ENCODE measurements around the gene KAT6B.
A peak's percentile ranks its signal among the peaks of the same experiment; 100 is the strongest.
"Not testable (repeated sequence)": the region's sequence is repeated elsewhere in the genome, so short reads cannot be mapped to it uniquely, and the experiment has no call there.

Gene KAT6B

DNA sequence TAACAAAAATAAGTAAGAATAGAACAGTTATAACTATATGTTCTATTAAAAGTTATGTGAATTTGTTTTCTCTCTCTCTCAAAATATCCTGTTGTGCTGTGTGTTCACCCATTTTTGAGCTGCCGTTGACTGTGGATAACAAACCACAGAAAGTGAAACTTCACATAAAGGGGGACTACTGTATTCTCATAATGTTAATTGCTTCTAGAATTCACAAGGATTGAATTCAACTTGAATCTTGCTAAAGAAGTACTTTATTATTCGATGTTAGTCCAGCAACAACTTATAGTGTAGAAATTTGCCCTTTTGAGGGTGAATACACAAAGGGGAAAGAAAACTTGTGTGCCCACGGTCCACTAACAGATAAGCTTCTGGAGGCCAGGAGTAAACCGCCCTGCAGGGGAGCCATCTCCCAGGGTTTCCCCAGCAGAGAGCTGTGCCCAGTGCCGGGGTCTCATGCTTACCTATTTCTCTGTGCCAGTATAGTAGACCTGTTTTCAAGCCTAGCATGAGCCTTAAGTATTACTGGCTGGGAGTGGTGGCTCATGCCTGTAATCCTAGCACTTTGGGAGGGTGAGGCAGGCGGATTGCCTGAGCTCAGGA is 87.1 kb downstream of the KAT6B start:
- H3K4me3 ChIP-seq (ENCODE audit: low read depth, low read length) = peak overlapping the region; percentile 19; the same call in 1 of the 2 replicates

DNA sequence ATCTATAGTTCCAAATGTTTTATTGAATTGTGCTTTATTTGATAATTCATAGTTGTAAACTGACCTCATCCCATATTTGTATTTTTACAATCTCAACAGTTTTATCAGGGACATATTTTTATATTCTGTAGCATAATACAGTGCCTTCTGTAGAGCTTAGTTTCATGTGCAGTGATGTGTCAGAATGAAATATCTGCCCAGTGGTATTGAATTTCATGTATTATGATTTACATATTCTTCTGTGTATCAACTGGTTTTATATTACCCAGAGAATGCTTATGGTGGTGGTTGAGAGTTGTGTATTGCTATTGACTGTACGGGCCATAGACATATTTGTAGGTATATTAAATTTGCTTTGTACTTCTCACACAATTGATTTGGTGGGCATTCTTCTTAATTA is 89.9 kb downstream of the KAT6B start:
- TF ChIP-seq, protein P1, sequence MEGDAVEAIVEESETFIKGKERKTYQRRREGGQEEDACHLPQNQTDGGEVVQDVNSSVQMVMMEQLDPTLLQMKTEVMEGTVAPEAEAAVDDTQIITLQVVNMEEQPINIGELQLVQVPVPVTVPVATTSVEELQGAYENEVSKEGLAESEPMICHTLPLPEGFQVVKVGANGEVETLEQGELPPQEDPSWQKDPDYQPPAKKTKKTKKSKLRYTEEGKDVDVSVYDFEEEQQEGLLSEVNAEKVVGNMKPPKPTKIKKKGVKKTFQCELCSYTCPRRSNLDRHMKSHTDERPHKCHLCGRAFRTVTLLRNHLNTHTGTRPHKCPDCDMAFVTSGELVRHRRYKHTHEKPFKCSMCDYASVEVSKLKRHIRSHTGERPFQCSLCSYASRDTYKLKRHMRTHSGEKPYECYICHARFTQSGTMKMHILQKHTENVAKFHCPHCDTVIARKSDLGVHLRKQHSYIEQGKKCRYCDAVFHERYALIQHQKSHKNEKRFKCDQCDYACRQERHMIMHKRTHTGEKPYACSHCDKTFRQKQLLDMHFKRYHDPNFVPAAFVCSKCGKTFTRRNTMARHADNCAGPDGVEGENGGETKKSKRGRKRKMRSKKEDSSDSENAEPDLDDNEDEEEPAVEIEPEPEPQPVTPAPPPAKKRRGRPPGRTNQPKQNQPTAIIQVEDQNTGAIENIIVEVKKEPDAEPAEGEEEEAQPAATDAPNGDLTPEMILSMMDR (IDR thresholded peaks at IDR 0.05; ENCODE audit: low read depth, low read length, missing control alignments) = no peak
- no peak overlapping the region for H3K4me3 ChIP-seq (ENCODE audit: low read depth, low read length)
- no peak for DNase-seq (ENCODE audit: low read depth)

More for the DNA sequence above, 87.1 kb downstream of the KAT6B start:
- DNase-seq (ENCODE audit: low read depth) = no peak
- TF ChIP-seq, protein P1 (IDR thresholded peaks at IDR 0.05; ENCODE audit: low read depth, low read length, missing control alignments) = no peak

DNA sequence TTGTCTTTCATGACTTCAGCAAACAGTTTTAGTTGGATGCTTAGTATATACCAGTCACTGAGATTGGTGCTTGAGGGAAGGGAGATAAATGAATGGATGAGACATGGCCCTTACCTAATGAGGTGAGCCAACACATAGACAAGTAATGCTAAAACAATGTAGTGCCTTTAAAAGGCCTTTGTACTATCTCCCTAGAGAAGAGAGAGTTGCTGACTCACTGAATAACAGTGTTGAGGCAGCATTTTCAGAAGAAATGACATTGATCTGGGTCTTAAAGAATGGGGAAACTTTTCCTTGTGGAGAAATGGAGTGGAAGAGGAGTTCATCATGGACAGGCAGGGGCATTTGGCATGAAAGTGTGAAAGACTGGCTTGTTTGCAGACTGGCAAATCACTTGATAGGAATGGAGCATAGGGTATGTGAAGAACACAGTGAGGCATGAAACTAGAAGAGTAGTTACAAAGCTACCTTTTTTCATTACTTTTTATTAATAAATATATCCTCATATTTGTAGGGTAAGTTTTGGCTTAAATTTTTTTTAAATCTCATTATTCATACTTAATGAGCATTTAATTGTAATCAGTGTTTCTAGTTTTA is 91.2 kb downstream of the KAT6B start:
- TF ChIP-seq, protein P1 (IDR thresholded peaks at IDR 0.05; ENCODE audit: low read depth, low read length, missing control alignments) = no peak
- H3K4me3 ChIP-seq (ENCODE audit: low read depth, low read length) = no peak overlapping the region
- no peak for DNase-seq (ENCODE audit: low read depth)

DNA sequence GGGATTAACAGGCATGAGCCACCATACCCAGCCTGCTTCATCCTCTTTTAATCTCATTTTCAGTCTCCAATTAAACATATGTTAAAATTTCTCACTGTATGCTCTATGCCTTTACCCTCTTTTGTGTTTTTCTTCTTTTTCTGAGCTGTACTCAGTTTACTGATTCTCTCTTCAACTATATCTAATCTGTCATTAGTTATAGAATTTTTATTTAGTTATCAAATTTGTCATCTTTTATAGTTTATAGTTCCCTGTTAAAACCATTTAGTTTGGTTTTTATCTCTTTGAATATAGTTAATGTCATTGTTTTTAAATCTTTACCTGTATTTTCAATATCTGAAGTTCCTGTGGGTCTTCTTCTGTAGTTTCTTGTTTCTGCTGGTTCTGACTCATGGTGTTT is 93.3 kb downstream of the KAT6B start:
- DNase-seq (ENCODE audit: low read depth) = no peak
- H3K4me3 ChIP-seq (ENCODE audit: low read depth, low read length) = no peak overlapping the region
- TF ChIP-seq, protein P1 (IDR thresholded peaks at IDR 0.05; ENCODE audit: low read depth, low read length, missing control alignments) = no peak

DNA sequence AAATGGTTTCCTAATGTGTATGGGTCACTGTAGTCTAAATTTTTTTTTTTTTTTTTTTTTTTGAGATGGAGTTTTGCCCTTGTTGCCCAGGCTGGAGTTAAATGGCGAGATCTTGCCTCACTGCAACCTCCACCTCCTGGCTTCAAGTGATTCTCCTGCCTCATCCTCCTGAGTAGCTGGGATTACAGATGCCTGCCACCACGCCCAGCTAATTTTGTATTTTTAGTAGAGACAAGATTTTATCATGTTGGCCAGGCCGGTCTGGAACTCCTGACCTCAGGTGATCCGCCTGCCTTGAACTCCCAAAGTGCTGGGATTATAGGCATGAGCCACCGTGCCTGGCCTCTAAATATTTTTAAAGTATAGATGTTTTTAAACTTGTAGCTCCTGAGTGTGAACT is 94.7 kb downstream of the KAT6B start:
- not testable (repeated sequence) for DNase-seq (ENCODE audit: low read depth); H3K4me3 ChIP-seq (ENCODE audit: low read depth, low read length)

DNA sequence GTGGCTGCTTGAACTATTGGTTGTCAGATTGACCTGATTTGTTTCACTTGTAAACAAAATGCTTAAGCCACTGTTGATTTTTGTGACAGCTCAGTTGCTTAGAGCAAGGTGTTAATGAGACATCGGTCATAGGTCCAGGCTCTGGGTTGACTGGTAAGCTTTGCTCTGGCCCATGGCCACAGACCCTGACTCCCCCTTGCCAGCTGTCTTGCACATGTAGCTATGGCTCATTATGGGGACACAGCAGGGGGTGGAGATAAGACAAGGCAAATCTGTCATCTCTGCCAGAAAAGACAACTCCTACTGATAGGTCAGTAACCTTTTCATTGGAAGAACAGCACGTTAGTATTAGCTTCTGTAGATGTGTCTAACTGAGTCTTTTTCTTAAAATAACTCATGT is 95.3 kb downstream of the KAT6B start:
- TF ChIP-seq, protein P1 (IDR thresholded peaks at IDR 0.05; ENCODE audit: low read depth, low read length, missing control alignments) = no peak
- DNase-seq (ENCODE audit: low read depth) = no peak
- H3K4me3 ChIP-seq (ENCODE audit: low read depth, low read length) = no peak overlapping the region

DNA sequence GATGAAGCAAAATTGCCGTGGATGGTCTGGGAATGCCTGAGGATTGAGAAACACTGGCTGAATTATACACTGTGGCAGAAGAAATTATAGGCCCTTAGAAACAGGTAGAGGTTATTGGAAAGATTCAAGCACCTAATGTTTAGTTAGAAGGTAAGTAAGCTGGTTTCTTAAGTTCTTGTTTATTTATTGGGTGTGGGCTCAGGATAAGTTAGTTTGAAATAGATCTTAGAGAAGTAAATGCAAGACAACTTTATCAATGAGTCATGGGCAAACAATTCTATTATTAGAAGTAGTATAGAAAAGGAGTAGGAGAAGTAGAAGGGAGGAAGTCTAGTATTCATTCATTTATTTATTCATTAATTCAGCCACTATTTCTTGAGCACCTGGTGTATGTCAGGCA is 96.5 kb downstream of the KAT6B start:
- DNase-seq (ENCODE audit: low read depth) = no peak
- H3K4me3 ChIP-seq (ENCODE audit: low read depth, low read length) = no peak overlapping the region
- TF ChIP-seq, protein P1 (IDR thresholded peaks at IDR 0.05; ENCODE audit: low read depth, low read length, missing control alignments) = no peak

Data from GM12864 (cell line).